22Rv1 (cell line): ENCODE results near the gene DSCAM.

Experiments used
- ZFX ChIP-seq: fragments of 450-650 bp; IDR thresholded peaks from 2 replicates; pipeline ENCODE4 v1.6.1; 2017; ENCODE audit warnings: antibody characterized with exemption, borderline replicate concordance
- TF ChIP-seq, protein P1 (sequence below): fragments of 450-650 bp; IDR thresholded peaks from 2 replicates; pipeline ENCODE4 v1.5.1; 2017; ENCODE audit warnings: mild to moderate bottlenecking

DNA sequence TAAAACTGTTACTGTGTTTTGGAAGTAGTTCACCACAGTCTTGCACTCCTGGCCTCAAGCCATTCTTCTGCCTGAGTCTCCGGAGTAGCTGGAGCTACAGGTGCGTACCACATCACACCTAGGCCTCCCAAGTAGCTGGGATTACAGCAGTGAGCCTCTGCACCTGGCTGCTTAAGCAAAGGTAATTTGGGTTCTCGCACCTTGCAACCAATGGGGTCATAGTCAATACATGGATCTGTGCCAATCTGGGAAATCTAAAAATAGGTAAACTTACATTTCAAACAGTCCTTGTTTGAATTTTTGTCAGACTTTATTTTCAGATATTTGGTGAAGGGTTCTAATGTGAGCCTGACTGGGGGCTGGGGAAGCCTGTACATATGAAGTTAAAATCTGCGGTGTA lies 513.2 kb downstream of the DSCAM start:
- TF ChIP-seq, protein P1, sequence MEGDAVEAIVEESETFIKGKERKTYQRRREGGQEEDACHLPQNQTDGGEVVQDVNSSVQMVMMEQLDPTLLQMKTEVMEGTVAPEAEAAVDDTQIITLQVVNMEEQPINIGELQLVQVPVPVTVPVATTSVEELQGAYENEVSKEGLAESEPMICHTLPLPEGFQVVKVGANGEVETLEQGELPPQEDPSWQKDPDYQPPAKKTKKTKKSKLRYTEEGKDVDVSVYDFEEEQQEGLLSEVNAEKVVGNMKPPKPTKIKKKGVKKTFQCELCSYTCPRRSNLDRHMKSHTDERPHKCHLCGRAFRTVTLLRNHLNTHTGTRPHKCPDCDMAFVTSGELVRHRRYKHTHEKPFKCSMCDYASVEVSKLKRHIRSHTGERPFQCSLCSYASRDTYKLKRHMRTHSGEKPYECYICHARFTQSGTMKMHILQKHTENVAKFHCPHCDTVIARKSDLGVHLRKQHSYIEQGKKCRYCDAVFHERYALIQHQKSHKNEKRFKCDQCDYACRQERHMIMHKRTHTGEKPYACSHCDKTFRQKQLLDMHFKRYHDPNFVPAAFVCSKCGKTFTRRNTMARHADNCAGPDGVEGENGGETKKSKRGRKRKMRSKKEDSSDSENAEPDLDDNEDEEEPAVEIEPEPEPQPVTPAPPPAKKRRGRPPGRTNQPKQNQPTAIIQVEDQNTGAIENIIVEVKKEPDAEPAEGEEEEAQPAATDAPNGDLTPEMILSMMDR, result no peak
- TF ChIP-seq ZFX, result no peak
